Esophagus squamous epithelium (tissue), 5 donors: Measurements from ENCODE around the gene HES6. TPM values are rescaled to one million over a fixed set of nuclear protein-coding genes. Genes with fewer than 3 reads are reported as not detected.

Experiments used
- DNase-seq: peaks from one replicate; lab custom pipeline; 2025; lab: John Stamatoyannopoulos, UW
- H3K27ac ChIP-seq, 4 donors: fragments of 200-600 bp; sonication (generic); one replicate each; pipeline ENCODE4 v1.5.1; 2016 to 2019; ENCODE audit warnings: mild to moderate bottlenecking in 1 of 4
- H3K27me3 ChIP-seq, 4 donors: fragments of 200-600 bp; sonication (generic); 1 replicate in 3 of 4; 2 replicates in 1 of 4; pipeline versions ENCODE4 v1.5.1 to v1.6.0; 2017 to 2021; ENCODE audit warnings: antibody characterized with exemption in 1 of 4
- H3K36me3 ChIP-seq, 3 donors: fragments of 200-600 bp; sonication (generic); one replicate each; pipeline ENCODE4 v1.5.1; 2016 to 2019
- H3K4me1 ChIP-seq, 3 donors: fragments of 200-600 bp; sonication (generic); one replicate each; pipeline ENCODE4 v1.5.1; 2017 to 2019
- H3K4me3 ChIP-seq, 4 donors: fragments of 200-600 bp; sonication (generic); 1 replicate in 3 of 4; 2 replicates in 1 of 4; pipeline ENCODE4 v1.5.1; 2016 to 2019; ENCODE audit warnings: mild to moderate bottlenecking in 2 of 4, moderate library complexity in 1 of 4
- H3K9me3 ChIP-seq, 3 donors: fragments of 200-600 bp; sonication (generic); one replicate each; pipeline ENCODE4 v1.5.1; 2016 to 2019
- POLR2A ChIP-seq, 4 donors: fragments of 450-650 bp; IDR thresholded peaks; one replicate each; pipeline ENCODE4 v1.6.1; 2017; ENCODE audit warnings: antibody characterized with exemption in 4 of 4, mild to moderate bottlenecking in 4 of 4, moderate library complexity in 3 of 4
- WGBS, 2 donors: methylation state at CpG; one replicate each; pipeline ENCODE4 v1.1.5; 2018; 5-methylcytosine and 5-hydroxymethylcytosine counted together
- intact Hi-C: fragments of 100-400 bp; cut with DNase I; formaldehyde crosslinking; loops from one replicate; pipeline ENCODE4 v1.15.0; 2022
- total RNA-seq, 4 donors: library from RNA; depleted of rRNA; stranded (reverse); fragments of >200 nt; gene quantifications; one replicate each; pipeline ENCODE4 v1.1.0, GENCODE V29; 2016
- TF ChIP-seq, protein P1 (sequence below), 6 experiments: fragments of 450-650 bp in 4 of 6; fragments of 200-600 bp in 2 of 6; sonication (generic) in 2 of 6; IDR thresholded peaks; one replicate each; pipeline ENCODE4 v1.5.1; 2016 to 2019; ENCODE audit warnings: antibody characterized with exemption in 6 of 6, mild to moderate bottlenecking in 4 of 6, moderate library complexity in 4 of 6
- donor health status: DM: yes; HTN: yes; CAD: no.

Gene HES6
- total RNA-seq, 4 donors from 2014 or later: 3.1 to 5.1 (median 4.2) TPM

GRCh38 chr2:238225911-238226697, 13.7 kb downstream of the HES6 start:
- Histone ChIP-seq H3K4me3 (no peak overlapping the region), H3K27me3 (peaks cover 0 to 8% (median 0%) of the 10 kb centered on the region in 4 donors), H3K9me3 (no peaks in the 10 kb centered on the region), H3K27ac (no peak overlapping the region), H3K4me1 (peaks cover 0 to 20% (median 3%) of the 10 kb centered on the region in 3 donors), H3K36me3 (no peaks in the 10 kb centered on the region)
- intact Hi-C loops: no loop called here
- 86 to 93% methylated on average over 3 to 9 of the region's 38 CpGs for WGBS, 2 donors
- DNase-seq: no peak
- TF ChIP-seq, protein P1, sequence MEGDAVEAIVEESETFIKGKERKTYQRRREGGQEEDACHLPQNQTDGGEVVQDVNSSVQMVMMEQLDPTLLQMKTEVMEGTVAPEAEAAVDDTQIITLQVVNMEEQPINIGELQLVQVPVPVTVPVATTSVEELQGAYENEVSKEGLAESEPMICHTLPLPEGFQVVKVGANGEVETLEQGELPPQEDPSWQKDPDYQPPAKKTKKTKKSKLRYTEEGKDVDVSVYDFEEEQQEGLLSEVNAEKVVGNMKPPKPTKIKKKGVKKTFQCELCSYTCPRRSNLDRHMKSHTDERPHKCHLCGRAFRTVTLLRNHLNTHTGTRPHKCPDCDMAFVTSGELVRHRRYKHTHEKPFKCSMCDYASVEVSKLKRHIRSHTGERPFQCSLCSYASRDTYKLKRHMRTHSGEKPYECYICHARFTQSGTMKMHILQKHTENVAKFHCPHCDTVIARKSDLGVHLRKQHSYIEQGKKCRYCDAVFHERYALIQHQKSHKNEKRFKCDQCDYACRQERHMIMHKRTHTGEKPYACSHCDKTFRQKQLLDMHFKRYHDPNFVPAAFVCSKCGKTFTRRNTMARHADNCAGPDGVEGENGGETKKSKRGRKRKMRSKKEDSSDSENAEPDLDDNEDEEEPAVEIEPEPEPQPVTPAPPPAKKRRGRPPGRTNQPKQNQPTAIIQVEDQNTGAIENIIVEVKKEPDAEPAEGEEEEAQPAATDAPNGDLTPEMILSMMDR (IDR thresholded peaks at IDR 0.05): no peak
- TF ChIP-seq POLR2A (IDR thresholded peaks at IDR 0.05): no peak

- H3K27ac ChIP-seq: no peak overlapping the region
- H3K36me3 ChIP-seq: no peaks in the 10 kb centered on the region
- TF ChIP-seq, protein P1 (IDR thresholded peaks at IDR 0.05): no peak
- no peak for TF ChIP-seq POLR2A (IDR thresholded peaks at IDR 0.05)
- no peak for DNase-seq
- 71 to 100% methylated on average over 1 to 4 of the region's 13 CpGs for WGBS, 2 donors
- no peak overlapping the region for H3K4me3 ChIP-seq
- no peaks in the 10 kb centered on the region for H3K9me3 ChIP-seq
- H3K27me3 ChIP-seq: peaks cover 0 to 2% (median 0%) of the 10 kb centered on the region in 4 donors
- peaks cover 0 to 14% (median 3%) of the 10 kb centered on the region in 3 donors for H3K4me1 ChIP-seq
- intact Hi-C loops: no loop called here
Observed at GRCh38 chr2:238225121-238225520, 14.7 kb downstream of the HES6 start.

GRCh38 chr2:238224356-238225035, 15.3 kb downstream of the HES6 start:
- Histone ChIP-seq H3K9me3 (no peaks in the 10 kb centered on the region), H3K4me1 (peaks cover 0 to 14% (median 3%) of the 10 kb centered on the region in 3 donors), H3K27me3 (no peaks in the 10 kb centered on the region), H3K27ac (no peak overlapping the region), H3K36me3 (no peaks in the 10 kb centered on the region), H3K4me3 (no peak overlapping the region)
- DNase-seq: no peak
- TF ChIP-seq POLR2A (IDR thresholded peaks at IDR 0.05): no peak
- TF ChIP-seq, protein P1 (IDR thresholded peaks at IDR 0.05): no peak
- intact Hi-C loops: no loop called here
- WGBS, 2 donors: 92 to 94% methylated on average over 24 to 28 of the region's 29 CpGs

DNA sequence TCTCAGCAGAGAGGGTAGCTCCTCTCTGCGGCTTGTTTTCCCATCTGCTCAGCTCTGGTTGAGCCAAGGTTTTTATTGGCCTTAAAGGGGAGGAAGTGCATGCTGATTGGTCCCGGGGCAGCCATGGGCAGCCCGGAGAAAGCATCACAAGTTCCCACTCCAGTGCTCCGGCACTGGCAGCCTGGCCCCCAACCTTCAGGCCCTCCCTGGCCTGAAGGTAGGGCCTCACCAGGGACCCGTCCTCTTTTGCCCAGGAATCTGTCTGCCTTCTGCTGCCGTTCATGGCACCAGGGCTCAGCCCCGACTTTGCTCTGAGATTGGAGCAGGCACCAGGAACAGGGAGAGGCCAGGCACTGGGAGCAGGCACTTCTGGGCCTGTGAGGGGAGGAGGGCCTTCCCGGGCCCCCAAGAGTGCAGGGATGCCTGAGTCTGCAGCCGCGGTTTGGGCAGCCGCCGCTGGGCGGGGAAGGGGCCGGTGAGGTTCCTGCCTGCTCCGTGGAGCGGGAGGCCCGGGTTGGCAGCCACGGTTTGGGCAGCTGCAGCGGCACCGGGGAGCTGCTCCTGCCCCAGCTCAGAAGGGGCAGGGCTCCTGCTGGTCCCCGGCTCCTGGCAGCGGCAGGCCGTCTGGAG, 18.8 kb downstream of the HES6 start:
- Histone ChIP-seq H3K27me3 (no peaks in the 10 kb centered on the region), H3K36me3 (no peaks in the 10 kb centered on the region), H3K27ac (no peak overlapping the region), H3K4me3 (no peak overlapping the region), H3K4me1 (peaks cover 0 to 5% (median 3%) of the 10 kb centered on the region in 3 donors), H3K9me3 (no peaks in the 10 kb centered on the region)
- intact Hi-C loops: no loop called here
- DNase-seq: no peak
- WGBS, 2 donors: no CpG with 5 or more reads among the region's 23 CpGs
- TF ChIP-seq, protein P1 (IDR thresholded peaks at IDR 0.05): no peak
- TF ChIP-seq POLR2A (IDR thresholded peaks at IDR 0.05): no peak
